Naive thymus-derived CD4-positive, alpha-beta T cell (primary cell): ENCODE data around the gene LRRC55. TPM values are rescaled to one million over a fixed set of nuclear protein-coding genes. Genes with fewer than 3 reads are reported as not detected.
"Not testable (repeated sequence)": the region's sequence is repeated elsewhere in the genome, so short reads cannot be mapped to it uniquely, and the experiment has no call there.

Experiments
- ATAC-seq: fragments of 150-1000 bp; cut with Tn5 transposase; 2 replicates; pipeline ENCODE4 v1.10.0; 2021; ENCODE audit warnings: mild to moderate bottlenecking, moderate library complexity
- CTCF ChIA-PET: fragments of 350-600 bp; sonication (Branson Sonifier 250); formaldehyde crosslinking; loops from one replicate; lab custom pipeline; 2021; ENCODE audit warnings: antibody characterized with exemption; lab: Charles Lee
- POLR2A ChIA-PET: fragments of 350-600 bp; sonication (Branson Sonifier 250); formaldehyde crosslinking; loops from one replicate; lab custom pipeline; 2021; ENCODE audit warnings: antibody characterized with exemption, inconsistent platforms; lab: Charles Lee
- DNase-seq, 9 donors: peaks; one replicate each; pipeline versions ENCODE4 v3.0.0 to v3.0.0-alpha.2; 2020 to 2022; ENCODE audit warnings: mixed read lengths in 1 of 9
- H3K27ac ChIP-seq: one replicate; pipeline ENCODE4 v1.7.0; 2013; ENCODE audit warnings: mild to moderate bottlenecking, low read depth, low read length, moderate library complexity
- H3K27me3 ChIP-seq, 2 donors: one replicate each; pipeline ENCODE4 v1.7.0; 2013; ENCODE audit warnings: low read length in 2 of 2, mild to moderate bottlenecking in 2 of 2, moderate library complexity in 2 of 2; ENCODE audit not compliant: control insufficient read depth in 2 of 2, insufficient read depth in 2 of 2
- H3K36me3 ChIP-seq, 3 experiments: 1 replicate in 2 of 3; 2 replicates in 1 of 3; pipeline ENCODE4 v1.7.0; 2013; ENCODE audit warnings: low read length in 3 of 3, mild to moderate bottlenecking in 3 of 3, moderate library complexity in 1 of 3; ENCODE audit not compliant: insufficient read depth in 3 of 3, control insufficient read depth in 2 of 3
- H3K4me1 ChIP-seq, 2 donors: one replicate each; pipeline ENCODE4 v1.7.0; 2013; ENCODE audit warnings: low read length in 2 of 2, mild to moderate bottlenecking in 2 of 2, moderate library complexity in 1 of 2; ENCODE audit not compliant: control insufficient read depth in 2 of 2, insufficient read depth in 2 of 2
- H3K4me3 ChIP-seq: 2 replicates; pipeline ENCODE4 v1.7.0; 2013; ENCODE audit warnings: mild to moderate bottlenecking, low read length
- H3K9me3 ChIP-seq, 3 experiments: 1 replicate in 2 of 3; 2 replicates in 1 of 3; pipeline ENCODE4 v1.7.0; 2013; ENCODE audit warnings: low read length in 3 of 3; ENCODE audit not compliant: control insufficient read depth in 2 of 3
- H3K27ac Mint-ChIP-seq, 9 donors: one replicate each; pipeline ENCODE4 v1.8.0; 2020 to 2022; ENCODE audit warnings: mixed read lengths in 9 of 9, mild to moderate bottlenecking in 8 of 9, moderate library complexity in 5 of 9, inconsistent platforms in 2 of 9
- H3K27me3 Mint-ChIP-seq, 5 donors: one replicate each; pipeline ENCODE4 v1.8.0; 2021 to 2022; ENCODE audit warnings: mixed read lengths in 5 of 5, mild to moderate bottlenecking in 1 of 5
- H3K36me3 Mint-ChIP-seq, 5 donors: one replicate each; pipeline ENCODE4 v1.8.0; 2020 to 2022; ENCODE audit warnings: mixed read lengths in 5 of 5, mild to moderate bottlenecking in 3 of 5, inconsistent platforms in 1 of 5
- H3K4me1 Mint-ChIP-seq, 7 donors: one replicate each; pipeline ENCODE4 v1.8.0; 2020 to 2022; ENCODE audit warnings: mixed read lengths in 7 of 7, mild to moderate bottlenecking in 3 of 7, inconsistent platforms in 1 of 7
- H3K4me3 Mint-ChIP-seq, 10 donors: one replicate each; pipeline ENCODE4 v1.8.0; 2020 to 2022; ENCODE audit warnings: mild to moderate bottlenecking in 10 of 10, mixed read lengths in 10 of 10, moderate library complexity in 6 of 10, inconsistent platforms in 2 of 10
- H3K9me3 Mint-ChIP-seq, 11 donors: one replicate each; pipeline ENCODE4 v1.8.0; 2020 to 2022; ENCODE audit warnings: mixed read lengths in 11 of 11, mild to moderate bottlenecking in 4 of 11, inconsistent platforms in 1 of 11, moderate library complexity in 1 of 11
- intact Hi-C, 2 donors: fragments of 100-400 bp; cut with micrococcal nuclease; formaldehyde crosslinking; loops; one replicate each; pipeline ENCODE4 v1.15.1; 2023
- polyA plus RNA-seq, 2 donors: library from polyadenylated mRNA; unstranded; fragments of 300-500 nt; fragmentation: Illumina TruSeq; gene quantifications; one replicate each; pipeline ENCODE4 v1.2.3, GENCODE V29; 2021
- total RNA-seq, 6 experiments: library from RNA in 5 of 6; stranded (reverse) in 5 of 6; gene quantifications; 1 replicate in 5 of 6; 2 replicates in 1 of 6; pipeline ENCODE4 v1.2.3 and lab custom pipeline; 2021 to 2026

The LRRC55 gene
- total and polyA plus RNA-seq, 7 experiments from 2014 or later = not detected

DNA sequence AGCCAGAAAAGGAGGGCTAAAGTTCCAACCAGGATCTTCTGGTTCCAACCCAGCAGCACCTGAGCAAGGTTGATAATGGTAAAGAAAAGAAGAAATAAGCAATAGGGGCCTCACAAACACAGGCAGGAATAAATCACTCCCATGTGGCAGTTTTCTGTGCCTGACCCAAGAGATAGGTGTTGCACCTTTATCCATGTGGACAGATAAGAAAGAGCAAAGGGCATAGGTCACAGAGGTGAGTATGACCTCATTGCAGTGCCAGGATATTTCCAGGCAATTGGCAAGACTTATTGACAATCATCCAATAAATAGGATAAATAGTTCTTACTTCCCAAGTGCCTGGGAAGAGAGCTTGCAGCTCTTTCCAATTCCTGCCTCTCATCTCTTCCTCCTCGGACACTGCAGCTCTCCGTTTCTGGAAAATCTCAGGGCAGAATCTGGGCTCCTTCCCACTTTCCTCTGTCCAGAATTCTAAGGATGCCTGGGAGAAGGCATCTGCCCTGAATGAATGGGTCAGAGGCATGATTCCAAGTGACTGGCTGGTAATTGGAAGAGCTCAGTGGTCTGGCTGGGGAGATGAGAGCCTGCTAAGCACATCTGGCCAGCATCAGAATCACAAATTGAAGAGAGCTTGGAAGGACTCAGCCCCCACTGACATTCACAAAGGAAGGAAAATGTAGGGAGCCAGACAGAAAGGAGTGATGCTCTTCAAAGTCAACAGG lies 14.5 kb upstream of the LRRC55 start:
- POLR2A ChIA-PET = no interaction called here
- no peak overlapping the region for H3K27ac Mint-ChIP-seq
- no peak overlapping the region for H3K4me3 ChIP-seq
- no peaks in the 10 kb centered on the region for H3K36me3 Mint-ChIP-seq
- H3K36me3 ChIP-seq = no peaks in the 10 kb centered on the region
- H3K27me3 ChIP-seq = no peaks in the 10 kb centered on the region
- H3K9me3 ChIP-seq = no peaks in the 10 kb centered on the region
- no peak for ATAC-seq
- no peak for DNase-seq
- H3K9me3 Mint-ChIP-seq = peaks cover 0 to 19% (median 0%) of the 10 kb centered on the region in 11 donors
- H3K4me3 Mint-ChIP-seq = no peak overlapping the region
- H3K27me3 Mint-ChIP-seq = peaks cover 0 to 34% (median 19%) of the 10 kb centered on the region in 5 donors
- no peaks in the 10 kb centered on the region for H3K4me1 Mint-ChIP-seq
- no peaks in the 10 kb centered on the region for H3K4me1 ChIP-seq
- intact Hi-C loops = no loop called here
- H3K27ac ChIP-seq = no peak overlapping the region
- CTCF ChIA-PET = no interaction called here

DNA sequence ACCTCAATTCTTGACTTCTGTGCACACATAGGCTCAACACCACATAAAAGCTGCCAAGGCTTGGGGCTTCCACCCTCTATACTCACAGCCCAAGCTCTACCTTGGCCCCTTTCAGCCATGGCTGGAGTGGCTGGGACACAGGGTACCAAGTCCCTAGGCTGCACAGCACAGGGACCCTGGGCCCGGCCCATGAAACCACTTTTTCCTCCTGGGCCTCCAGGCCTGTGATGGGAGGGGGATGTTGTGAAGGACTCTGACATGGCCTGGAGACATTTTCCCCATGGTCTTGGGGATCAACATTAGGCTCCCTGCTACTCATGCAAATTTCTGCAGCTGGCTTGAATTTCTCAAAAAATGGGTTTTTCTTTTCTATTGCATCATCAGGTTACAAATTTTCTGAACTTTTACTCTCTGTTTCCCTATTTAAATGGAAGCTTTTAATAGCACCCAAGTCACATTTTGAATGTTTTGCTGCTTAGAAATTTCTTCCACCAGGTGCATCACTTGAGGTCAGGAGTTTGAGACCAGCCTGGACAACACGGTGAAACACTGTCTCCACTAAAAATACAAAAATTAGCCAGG lies 11.9 kb upstream of the LRRC55 start:
- H3K27ac Mint-ChIP-seq, H3K36me3 Mint-ChIP-seq, POLR2A ChIA-PET, H3K4me1 ChIP-seq, DNase-seq, H3K36me3 ChIP-seq, ATAC-seq, H3K9me3 ChIP-seq, H3K4me3 Mint-ChIP-seq, H3K27ac ChIP-seq, CTCF ChIA-PET, H3K4me3 ChIP-seq, intact Hi-C loops, H3K4me1 Mint-ChIP-seq, H3K27me3 ChIP-seq: not testable (repeated sequence)
- H3K27me3 Mint-ChIP-seq = peaks cover 0 to 12% (median 3%) of the 10 kb centered on the region in 5 donors
- peaks cover 0 to 17% (median 0%) of the 10 kb centered on the region in 11 donors for H3K9me3 Mint-ChIP-seq

DNA sequence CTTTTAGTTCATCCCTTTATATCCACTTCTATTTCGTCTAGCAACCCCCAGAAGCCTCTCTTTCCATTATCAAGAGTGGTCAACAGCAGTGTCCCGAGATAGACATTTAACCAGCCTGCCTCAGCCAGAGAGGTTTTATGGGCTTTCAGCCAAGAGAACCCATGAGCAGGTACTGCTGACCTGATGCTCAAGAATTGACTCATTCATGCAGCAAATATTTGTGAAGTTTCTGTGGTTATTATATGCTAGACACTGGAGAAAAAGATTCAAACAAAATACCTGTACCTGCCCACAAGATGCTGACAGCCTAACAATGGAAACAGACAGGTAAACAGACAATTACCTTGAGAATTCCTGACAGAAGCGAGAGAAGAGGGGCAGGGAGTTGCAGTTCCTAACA lies 9.7 kb upstream of the LRRC55 start:
- Histone ChIP-seq H3K9me3 (no peaks in the 10 kb centered on the region), H3K27ac (no peak overlapping the region), H3K4me1 (no peaks in the 10 kb centered on the region), H3K36me3 (no peaks in the 10 kb centered on the region), H3K4me3 (no peak overlapping the region), H3K27me3 (no peaks in the 10 kb centered on the region)
- POLR2A ChIA-PET = no interaction called here
- Mint-ChIP-seq H3K27me3 (peaks cover 6 to 29% (median 21%) of the 10 kb centered on the region in 5 donors), H3K9me3 (peaks cover 0 to 12% (median 0%) of the 10 kb centered on the region in 11 donors), H3K27ac (no peak overlapping the region), H3K4me1 (no peaks in the 10 kb centered on the region), H3K36me3 (no peaks in the 10 kb centered on the region), H3K4me3 (no peak overlapping the region)
- ATAC-seq (no peak), DNase-seq (no peak)
- CTCF ChIA-PET = no interaction called here
- intact Hi-C loops = no loop called here

DNA sequence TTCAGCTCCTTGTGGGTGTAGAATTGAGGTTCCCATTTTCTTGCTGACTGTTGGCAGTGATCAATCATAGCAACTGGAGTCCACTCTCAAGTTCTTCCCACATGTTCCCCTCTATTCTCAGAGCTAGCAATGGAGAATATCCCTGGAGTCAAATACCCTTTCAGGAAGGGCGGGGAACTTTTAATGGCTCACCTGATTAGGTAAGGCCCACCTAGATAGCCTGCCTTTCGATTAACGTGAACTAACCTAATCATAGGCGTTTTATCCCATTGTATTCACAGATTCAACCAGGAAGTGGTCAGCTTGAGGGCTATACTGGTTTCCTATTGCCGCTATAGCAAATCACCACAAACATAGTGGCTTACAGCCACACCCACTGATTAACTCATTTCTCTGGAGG lies 7.1 kb upstream of the LRRC55 start:
- no peaks in the 10 kb centered on the region for H3K4me1 ChIP-seq
- no peak overlapping the region for H3K4me3 ChIP-seq
- H3K27me3 ChIP-seq = no peaks in the 10 kb centered on the region
- H3K9me3 Mint-ChIP-seq = peaks cover 0 to 7% (median 2%) of the 10 kb centered on the region in 11 donors
- no peak overlapping the region for H3K27ac ChIP-seq
- H3K27ac Mint-ChIP-seq = no peak overlapping the region
- POLR2A ChIA-PET = no interaction called here
- CTCF ChIA-PET = no interaction called here
- H3K36me3 Mint-ChIP-seq = no peaks in the 10 kb centered on the region
- intact Hi-C loops = no loop called here
- no peak for DNase-seq
- ATAC-seq = no peak
- no peak overlapping the region for H3K4me3 Mint-ChIP-seq
- no peaks in the 10 kb centered on the region for H3K4me1 Mint-ChIP-seq
- H3K9me3 ChIP-seq = no peaks in the 10 kb centered on the region
- H3K27me3 Mint-ChIP-seq = peaks cover 15 to 42% (median 37%) of the 10 kb centered on the region in 5 donors
- H3K36me3 ChIP-seq = no peaks in the 10 kb centered on the region

DNA sequence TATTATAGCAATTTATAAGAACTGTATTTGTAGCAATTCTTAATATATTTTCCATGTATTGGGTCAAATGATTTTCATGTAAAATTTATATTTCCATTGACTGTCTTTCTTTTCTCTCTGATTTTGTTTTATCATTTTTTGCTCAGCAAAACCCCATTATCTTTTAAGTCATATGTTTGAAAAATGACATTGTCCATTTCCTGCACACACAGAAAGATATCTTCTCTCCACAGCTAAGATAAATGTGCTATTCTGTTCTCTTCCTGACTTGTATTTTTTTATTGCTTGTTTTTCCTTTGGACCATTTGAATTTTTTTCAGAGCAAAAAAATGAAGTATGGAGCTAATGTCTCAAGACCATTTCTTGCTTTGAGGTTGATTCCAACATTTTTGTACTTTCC lies 6.3 kb upstream of the LRRC55 start:
- ChIA-PET CTCF (no interaction called here), POLR2A (no interaction called here)
- DNase-seq = no peak
- Mint-ChIP-seq H3K36me3 (peaks cover 0 to 1% (median 0%) of the 10 kb centered on the region in 5 donors), H3K9me3 (peaks cover 0 to 5% (median under 1%) of the 10 kb centered on the region in 11 donors), H3K4me3 (no peak overlapping the region), H3K4me1 (peaks cover 0 to 4% (median 0%) of the 10 kb centered on the region in 7 donors), H3K27me3 (peaks cover 23 to 51% (median 46%) of the 10 kb centered on the region in 5 donors), H3K27ac (no peak overlapping the region)
- Histone ChIP-seq H3K27ac (no peak overlapping the region), H3K9me3 (no peaks in the 10 kb centered on the region), H3K4me1 (no peaks in the 10 kb centered on the region), H3K36me3 (no peaks in the 10 kb centered on the region), H3K27me3 (no peaks in the 10 kb centered on the region), H3K4me3 (no peak overlapping the region)
- ATAC-seq = no peak
- intact Hi-C loops = no loop called here

DNA sequence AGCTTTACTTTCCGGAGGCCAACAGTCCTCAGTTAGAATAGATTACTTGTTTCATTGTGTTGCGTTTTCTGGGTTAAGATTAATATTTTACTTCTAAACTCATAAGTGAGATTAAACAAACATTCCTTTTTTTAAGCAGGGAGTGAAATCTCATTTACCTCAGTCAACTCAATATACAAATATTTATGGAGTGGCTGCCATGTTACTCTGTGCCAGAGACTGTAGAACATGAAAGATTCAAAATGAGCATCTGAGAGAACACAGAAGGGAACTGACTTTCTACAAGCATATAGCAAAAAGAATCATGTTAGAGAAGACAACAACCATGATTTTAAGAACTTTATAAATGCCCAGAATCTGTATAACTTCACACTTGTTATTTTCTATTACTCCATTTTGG lies 3.4 kb upstream of the LRRC55 start:
- Mint-ChIP-seq H3K4me3 (no peak overlapping the region), H3K27ac (no peak overlapping the region), H3K36me3 (peaks cover 0 to 6% (median 0%) of the 10 kb centered on the region in 5 donors), H3K9me3 (peaks cover 0 to 2% (median 0%) of the 10 kb centered on the region in 11 donors), H3K4me1 (peaks cover 0 to 8% (median 0%) of the 10 kb centered on the region in 7 donors), H3K27me3 (peaks cover 27 to 62% (median 49%) of the 10 kb centered on the region in 5 donors)
- Histone ChIP-seq H3K9me3 (no peaks in the 10 kb centered on the region), H3K4me3 (no peak overlapping the region), H3K27ac (no peak overlapping the region), H3K36me3 (no peaks in the 10 kb centered on the region), H3K4me1 (no peaks in the 10 kb centered on the region), H3K27me3 (no peaks in the 10 kb centered on the region)
- DNase-seq (no peak), ATAC-seq (no peak)
- ChIA-PET POLR2A (no interaction called here), CTCF (no interaction called here)
- intact Hi-C loops = no loop called here

DNA sequence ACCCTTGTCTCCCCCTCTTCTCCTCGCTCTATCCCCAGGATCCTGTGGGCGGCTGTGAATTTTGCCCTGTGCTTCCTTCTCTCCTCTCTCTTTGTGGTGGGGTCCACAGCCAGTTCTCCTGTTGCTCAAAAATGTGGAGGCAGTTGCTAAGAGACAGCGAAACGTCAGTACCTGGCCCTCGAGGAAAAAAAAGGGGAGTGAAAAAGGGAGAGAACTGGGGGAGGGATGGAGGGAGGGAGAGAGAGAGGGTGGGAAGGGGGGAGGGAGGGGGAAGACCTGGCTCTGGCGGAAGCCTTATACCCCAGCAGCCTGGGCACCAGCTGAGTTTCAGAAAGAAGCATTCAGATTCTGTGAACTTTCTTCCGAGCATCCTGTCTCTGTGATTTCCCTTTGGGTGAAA lies 2.1 kb upstream of the LRRC55 start:
- Mint-ChIP-seq H3K27me3 (peaks cover 27 to 66% (median 49%) of the 10 kb centered on the region in 5 donors), H3K9me3 (peaks cover 0 to 2% (median 0%) of the 10 kb centered on the region in 11 donors), H3K4me3 (no peak overlapping the region), H3K4me1 (peaks cover 0 to 8% (median 0%) of the 10 kb centered on the region in 7 donors), H3K27ac (no peak overlapping the region), H3K36me3 (peaks cover 0 to 6% (median 0%) of the 10 kb centered on the region in 5 donors)
- CTCF ChIA-PET = no interaction called here
- ATAC-seq (no peak), DNase-seq (no peak)
- H3K4me3 ChIP-seq = no peak overlapping the region
- H3K4me1 ChIP-seq = no peaks in the 10 kb centered on the region
- intact Hi-C loops = no loop called here
- no peak overlapping the region for H3K27ac ChIP-seq
- H3K27me3 ChIP-seq = peaks cover 0 to 3% of the 10 kb centered on the region in 2 donors
- no peaks in the 10 kb centered on the region for H3K9me3 ChIP-seq
- POLR2A ChIA-PET = no interaction called here
- no peaks in the 10 kb centered on the region for H3K36me3 ChIP-seq
